Stimulated activated CD8-positive, alpha-beta memory T cell treated with anti-CD3 and anti-CD28 coated beads, Interleukin-12 subunit alpha, Interleukin-12 subunit beta, amount 100 ng/mL, for 24 hours (primary cell): ENCODE measurements around the gene TFF3.
"Not testable (repeated sequence)": the region's sequence is repeated elsewhere in the genome, so short reads cannot be mapped to it uniquely, and the experiment has no call there.

Experiments
- DNase-seq: peaks from one replicate; pipeline ENCODE4 v3.0.0-alpha.2; 2020; ENCODE audit errors: extremely low read depth

TFF3 gene

GRCh38 chr21:42304556-42305454, 10.4 kb downstream of the TFF3 start:
- no peak for DNase-seq

DNA sequence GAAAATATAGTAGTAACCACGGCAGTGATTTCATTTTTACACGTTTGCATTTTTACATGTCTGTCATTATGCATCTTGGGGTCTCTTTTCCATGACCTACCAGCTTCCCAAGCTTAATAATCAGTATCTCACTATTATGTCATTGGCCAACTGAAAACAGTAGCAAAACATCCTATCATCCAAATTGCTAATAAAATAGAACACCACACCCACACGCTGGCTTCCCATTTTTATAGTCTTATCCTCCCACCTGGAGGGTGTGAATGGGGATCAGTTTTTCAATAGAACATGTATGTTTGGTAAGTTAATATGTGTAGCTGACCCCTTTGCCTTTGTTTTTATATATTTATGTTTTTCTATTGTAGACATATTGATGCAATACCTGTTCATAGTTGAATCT, 11.8 kb downstream of the TFF3 start:
- no peak for DNase-seq

DNA sequence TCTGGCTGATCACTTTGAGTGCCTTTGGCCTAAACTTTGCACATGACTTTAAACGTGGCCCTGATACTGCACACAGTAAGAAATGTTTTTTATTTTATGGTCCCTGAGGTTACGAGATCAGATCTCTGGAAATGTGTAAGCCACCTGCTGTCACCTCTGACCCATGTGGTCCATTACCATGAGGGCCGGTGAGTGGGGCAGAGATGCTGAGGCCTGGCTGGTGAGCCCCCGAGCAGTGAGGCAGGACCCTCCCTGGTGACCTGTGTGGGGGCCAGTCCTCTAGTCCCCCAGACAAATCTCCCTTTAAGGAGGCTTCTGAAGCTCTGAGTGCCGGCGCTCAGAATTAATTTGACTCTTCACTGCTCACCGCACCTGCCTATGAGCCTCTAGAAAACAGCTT, 12.4 kb downstream of the TFF3 start:
- DNase-seq = no peak

GRCh38 chr21:42302076-42302650, 13.0 kb downstream of the TFF3 start:
- DNase-seq = no peak

DNA sequence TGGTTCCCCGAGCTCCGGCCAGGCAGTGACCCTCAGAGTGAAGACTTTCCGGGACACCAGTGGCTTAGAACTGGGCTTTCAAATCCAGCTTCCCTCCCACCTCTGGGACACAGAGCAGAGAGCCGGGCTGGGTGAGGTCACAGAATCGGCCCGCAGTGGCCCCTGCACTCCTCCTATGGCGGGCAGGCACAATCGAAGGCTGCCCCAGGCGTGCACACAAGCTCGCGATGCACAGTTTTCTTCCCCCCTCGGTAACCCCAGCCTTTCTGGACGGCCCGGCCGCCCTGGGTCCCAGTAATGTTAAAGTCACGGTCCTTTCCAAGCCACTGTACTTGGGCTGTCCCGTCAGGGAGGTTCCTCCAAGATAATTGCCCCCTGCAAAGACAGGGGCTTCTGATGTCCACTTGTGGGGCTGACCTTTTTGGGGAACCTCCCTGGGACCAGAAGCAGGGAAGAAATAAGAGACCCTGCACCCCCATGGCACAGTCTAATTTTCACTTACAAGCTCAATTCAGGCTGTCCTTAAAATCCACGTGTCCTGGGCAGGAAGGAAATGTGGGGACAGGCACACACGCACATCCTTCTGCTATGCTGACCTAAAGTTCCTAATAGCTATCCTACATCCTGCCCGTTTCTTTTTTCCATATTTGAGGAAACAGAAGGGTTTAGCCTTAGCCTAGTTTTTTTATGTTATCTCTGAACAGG, 13.7 kb downstream of the TFF3 start:
- no peak for DNase-seq

DNA sequence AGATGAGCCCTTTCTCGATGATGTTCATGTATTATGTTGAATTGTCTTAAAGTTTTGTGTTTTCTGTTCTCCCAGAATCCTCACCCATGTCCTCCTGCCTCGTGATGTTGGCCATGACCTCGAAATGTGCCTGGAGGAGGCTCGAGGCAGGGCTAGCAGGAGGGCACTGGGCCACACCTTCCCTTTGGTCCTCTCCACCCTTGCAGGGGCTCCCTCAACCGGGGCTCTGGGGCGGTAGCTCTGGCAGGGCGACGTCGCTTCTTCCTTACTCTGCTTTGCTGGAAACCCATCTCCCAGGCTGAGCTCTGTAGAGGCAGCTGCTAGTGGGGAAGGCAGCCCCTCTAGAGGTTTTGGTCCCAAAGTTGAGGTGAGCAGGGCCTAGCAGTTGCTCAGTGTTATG, 14.3 kb downstream of the TFF3 start:
- DNase-seq = no peak

- DNase-seq = no peak
Observed at GRCh38 chr21:42300045-42300583, 15.1 kb downstream of the TFF3 start.

GRCh38 chr21:42299324-42300044, 15.7 kb downstream of the TFF3 start:
- no peak for DNase-seq

GRCh38 chr21:42298657-42299056, 16.6 kb downstream of the TFF3 start:
- no peak for DNase-seq

- DNase-seq = no peak
Observed at GRCh38 chr21:42298237-42298636, 17.0 kb downstream of the TFF3 start.

GRCh38 chr21:42297377-42297776, 17.8 kb downstream of the TFF3 start:
- DNase-seq = no peak

DNA sequence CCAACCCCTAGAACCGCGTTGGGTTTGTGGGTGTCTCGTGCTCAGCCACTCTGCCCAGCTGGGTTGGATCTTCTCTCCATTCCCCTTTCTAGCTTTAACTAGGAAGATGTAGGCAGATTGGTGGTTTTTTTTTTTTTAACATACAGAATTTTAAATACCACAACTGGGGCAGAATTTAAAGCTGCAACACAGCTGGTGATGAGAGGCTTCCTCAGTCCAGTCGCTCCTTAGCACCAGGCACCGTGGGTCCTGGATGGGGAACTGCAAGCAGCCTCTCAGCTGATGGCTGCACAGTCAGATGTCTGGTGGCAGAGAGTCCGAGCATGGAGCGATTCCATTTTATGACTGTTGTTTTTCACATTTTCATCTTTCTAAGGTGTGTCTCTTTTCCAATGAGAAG, 18.7 kb downstream of the TFF3 start:
- no peak for DNase-seq

- no peak for DNase-seq
Observed at GRCh38 chr21:42295845-42296244, 19.4 kb downstream of the TFF3 start.

- DNase-seq = no peak
Observed at GRCh38 chr21:42294273-42294880, 20.8 kb downstream of the TFF3 start.

DNA sequence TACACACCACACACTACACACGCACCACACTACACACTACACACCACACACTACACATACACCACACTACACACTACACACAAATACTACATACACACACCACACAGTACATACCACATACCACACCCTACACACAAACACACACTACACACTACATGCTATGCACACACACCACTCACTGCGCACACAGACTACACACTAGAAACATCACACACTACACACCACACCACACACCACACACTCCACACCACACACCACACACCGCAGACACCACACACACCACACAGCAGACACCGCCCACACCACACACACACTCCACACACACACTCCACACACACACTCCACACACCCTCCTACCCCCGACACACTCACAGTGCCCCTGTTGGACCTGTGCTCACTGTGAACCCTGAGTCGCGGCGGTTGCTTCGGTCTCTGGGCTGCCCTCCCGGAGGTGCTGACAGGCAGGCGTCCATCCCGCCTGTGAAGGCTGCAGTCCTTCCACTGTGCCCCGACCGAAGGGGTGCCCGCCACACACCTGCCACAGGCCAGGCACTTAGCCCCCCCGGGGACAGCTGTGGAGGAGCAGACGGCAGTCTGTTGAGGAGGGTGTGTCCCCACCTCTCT, 21.4 kb downstream of the TFF3 start:
- DNase-seq = no peak

DNA sequence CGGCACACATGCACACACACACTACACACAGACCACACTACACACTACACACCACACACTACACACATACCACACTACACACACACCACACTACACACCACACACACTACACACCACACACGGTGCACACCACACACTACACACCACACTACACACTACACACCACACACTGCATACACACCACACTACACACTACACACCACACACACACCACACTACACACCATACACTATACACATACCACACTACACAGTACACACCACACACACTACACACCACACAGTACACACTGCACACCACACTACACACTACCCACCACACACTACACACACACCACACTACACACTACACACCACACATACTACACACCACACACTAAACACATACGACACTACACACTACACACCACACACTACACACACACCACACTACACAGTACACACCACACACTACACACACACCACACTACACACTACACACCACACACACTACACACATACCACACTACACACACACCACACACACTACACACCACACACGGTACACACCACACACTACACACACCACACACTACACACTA, 22.6 kb downstream of the TFF3 start:
- not testable (repeated sequence) for DNase-seq

DNA sequence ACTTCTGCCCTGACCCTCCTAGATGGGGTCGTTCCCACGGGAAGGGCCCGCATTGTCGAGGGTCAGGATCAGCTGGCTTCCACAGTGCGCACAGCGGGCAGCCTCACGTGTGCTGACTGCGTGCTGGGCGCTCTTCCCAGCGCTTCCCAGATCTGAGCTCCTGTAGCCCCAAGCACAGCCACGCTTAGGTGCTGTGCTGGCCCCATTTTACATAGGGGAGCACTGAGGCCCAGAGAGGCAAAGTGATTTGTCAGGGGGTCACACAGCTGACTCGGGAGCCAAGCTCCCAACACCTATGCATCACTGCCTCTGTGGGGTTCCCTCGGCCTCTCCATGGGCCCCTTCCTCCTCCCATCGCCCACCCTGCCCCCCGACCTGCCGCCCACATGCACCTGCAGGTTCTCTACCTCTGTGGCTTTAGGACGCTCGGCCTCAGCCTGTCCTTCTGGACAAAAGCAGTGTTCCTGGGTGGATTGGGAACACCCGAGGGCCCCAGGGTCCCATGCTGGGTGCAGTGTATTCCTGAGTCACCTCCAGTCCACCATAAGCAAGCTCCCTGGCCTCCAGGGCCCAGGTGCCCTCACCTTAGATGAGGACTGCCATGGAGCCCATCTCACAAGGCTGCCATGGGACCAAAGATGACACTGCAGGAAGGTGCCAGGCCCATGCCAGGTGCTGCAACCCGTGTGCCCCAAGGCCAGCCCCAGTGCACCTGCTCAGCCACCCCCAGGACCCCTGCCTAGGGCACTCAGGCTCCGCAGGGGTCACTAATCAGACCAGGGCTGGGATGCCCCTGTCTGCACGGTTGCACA, 23.3 kb downstream of the TFF3 start:
- no peak for DNase-seq

GRCh38 chr21:42291003-42291750, 24.0 kb downstream of the TFF3 start:
- no peak for DNase-seq

DNA sequence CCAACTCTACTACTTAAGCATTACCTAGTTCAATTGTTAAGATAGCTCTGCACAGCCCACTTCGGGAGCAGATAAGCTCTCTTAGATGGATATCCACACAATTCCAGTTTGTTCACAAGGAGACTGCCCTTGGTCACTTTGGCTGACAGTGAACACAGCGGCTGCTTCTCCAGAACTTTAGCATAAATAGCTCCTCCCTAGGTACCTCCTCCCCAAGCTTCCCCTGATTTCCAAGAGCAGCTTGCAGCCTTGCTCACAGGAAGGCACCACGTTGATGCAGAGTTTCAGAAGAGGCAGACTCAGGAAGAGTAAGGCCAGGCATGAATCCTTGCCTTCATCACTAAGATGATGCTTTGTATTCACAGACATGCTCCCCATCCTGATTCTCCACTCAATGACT, 24.7 kb downstream of the TFF3 start:
- no peak for DNase-seq
